Measurements from ENCODE around the gene ROR1.

The ROR1 gene

GRCh38 chr1:63983391-63984256, 209.8 kb downstream of the ROR1 start:
- no peak for DNase-seq

- DNase-seq, result no peak
These were observed 210.6 kb downstream of the ROR1 start for GRCh38 chr1:63984257-63984929.

- DNase-seq, result no peak
These were observed 211.1 kb downstream of the ROR1 start for GRCh38 chr1:63984930-63985290.

- DNase-seq, result no peak
These were observed 213.3 kb downstream of the ROR1 start for GRCh38 chr1:63987014-63987627.

- DNase-seq, result no peak
These were observed 213.8 kb downstream of the ROR1 start for GRCh38 chr1:63987628-63988024.

- DNase-seq, result no peak
These were observed 215.1 kb downstream of the ROR1 start for GRCh38 chr1:63988941-63989340.

GRCh38 chr1:63991685-63992084, 217.9 kb downstream of the ROR1 start:
- DNase-seq, result no peak

- DNase-seq, result no peak
These were observed 226.2 kb downstream of the ROR1 start for GRCh38 chr1:64000021-64000420.

GRCh38 chr1:64001038-64001437, 227.2 kb downstream of the ROR1 start:
- no peak for DNase-seq

GRCh38 chr1:64004451-64005025, 230.7 kb downstream of the ROR1 start:
- DNase-seq, result no peak

- DNase-seq, result no peak
These were observed 232.0 kb downstream of the ROR1 start for GRCh38 chr1:64005801-64006200.

GRCh38 chr1:64006276-64007051, 232.6 kb downstream of the ROR1 start:
- no peak for DNase-seq

- no peak for DNase-seq
These were observed 236.5 kb downstream of the ROR1 start for GRCh38 chr1:64010316-64010715.

GRCh38 chr1:64013395-64013794, 239.6 kb downstream of the ROR1 start:
- DNase-seq, result no peak

GRCh38 chr1:64019818-64020217, 246.0 kb downstream of the ROR1 start:
- no peak for DNase-seq

- DNase-seq, result no peak
These were observed 247.2 kb downstream of the ROR1 start for GRCh38 chr1:64021066-64021465.

GRCh38 chr1:64025051-64025450, 251.2 kb downstream of the ROR1 start:
- DNase-seq, result no peak

- DNase-seq, result no peak
These were observed 255.2 kb downstream of the ROR1 start for GRCh38 chr1:64029037-64029436.

- no peak for DNase-seq
These were observed 256.6 kb downstream of the ROR1 start for GRCh38 chr1:64030411-64030810.

- no peak for DNase-seq
These were observed 257.4 kb downstream of the ROR1 start for GRCh38 chr1:64031236-64031635.

- no peak for DNase-seq
These were observed 259.9 kb downstream of the ROR1 start for GRCh38 chr1:64033667-64034220.

- DNase-seq, result no peak
These were observed 262.7 kb downstream of the ROR1 start for GRCh38 chr1:64036549-64036948.

GRCh38 chr1:64038119-64038518, 264.3 kb downstream of the ROR1 start:
- DNase-seq, result no peak

All from GF-D8 (cell line).